NCI-H748 (cell line): ENCODE data around the gene CCDC124.
"Not testable (repeated sequence)": the region's sequence is repeated elsewhere in the genome, so short reads cannot be mapped to it uniquely, and the experiment has no call there.

Experiments used
- DNase-seq: peaks from one replicate; lab custom pipeline; 2025; ENCODE audit not compliant: unreplicated experiment; lab: John Stamatoyannopoulos, UW

Gene CCDC124, protein sequence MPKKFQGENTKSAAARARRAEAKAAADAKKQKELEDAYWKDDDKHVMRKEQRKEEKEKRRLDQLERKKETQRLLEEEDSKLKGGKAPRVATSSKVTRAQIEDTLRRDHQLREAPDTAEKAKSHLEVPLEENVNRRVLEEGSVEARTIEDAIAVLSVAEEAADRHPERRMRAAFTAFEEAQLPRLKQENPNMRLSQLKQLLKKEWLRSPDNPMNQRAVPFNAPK

DNA sequence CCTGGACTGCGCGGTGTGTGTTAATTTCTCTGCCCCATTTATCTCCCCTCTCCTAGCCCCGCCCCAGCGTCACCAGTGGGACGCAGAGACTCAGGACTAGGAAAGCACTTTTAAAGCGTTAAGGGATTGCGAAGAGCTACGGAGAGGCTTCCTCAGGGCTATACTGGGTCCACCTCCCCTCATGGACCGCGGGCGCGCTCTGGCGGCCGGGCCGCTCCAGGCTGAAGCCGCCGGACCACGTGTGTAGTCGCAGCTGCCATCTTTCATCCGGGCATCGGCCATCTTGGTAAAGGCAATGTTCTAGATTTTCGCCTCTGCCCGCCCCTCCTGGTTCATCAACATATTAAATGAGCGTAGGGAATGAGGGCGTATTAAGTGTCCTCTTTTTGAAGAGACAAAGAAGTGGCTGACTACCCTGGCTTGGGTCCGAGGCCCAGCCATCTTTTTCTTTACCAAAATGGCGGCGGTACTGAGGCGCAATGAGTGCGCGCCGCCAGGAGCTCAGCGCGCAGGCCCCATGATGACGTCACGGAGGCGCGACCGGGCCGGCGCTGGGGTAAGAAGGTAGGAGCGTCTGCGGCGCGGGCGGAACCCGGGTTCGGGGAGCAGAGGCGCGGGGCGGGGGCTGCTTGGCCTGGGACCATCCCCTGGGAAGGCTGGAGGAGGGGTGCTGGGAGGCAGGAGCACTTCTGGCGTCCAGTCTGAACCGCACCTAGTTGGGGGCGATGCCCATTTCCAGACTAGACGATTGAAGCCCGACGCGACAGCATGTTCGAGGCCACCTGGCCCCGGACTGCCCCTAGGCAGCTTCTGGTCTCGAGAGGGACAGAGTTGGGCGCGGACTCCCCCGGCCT lies at the start of gene CCDC124:
Gene CCDC124 (plus strand): TSS at position 531 of the 854 bp plus-strand sequence. CDS start 3,406 bp downstream, outside the sequence.
- peak; percentile 92 for DNase-seq

DNA sequence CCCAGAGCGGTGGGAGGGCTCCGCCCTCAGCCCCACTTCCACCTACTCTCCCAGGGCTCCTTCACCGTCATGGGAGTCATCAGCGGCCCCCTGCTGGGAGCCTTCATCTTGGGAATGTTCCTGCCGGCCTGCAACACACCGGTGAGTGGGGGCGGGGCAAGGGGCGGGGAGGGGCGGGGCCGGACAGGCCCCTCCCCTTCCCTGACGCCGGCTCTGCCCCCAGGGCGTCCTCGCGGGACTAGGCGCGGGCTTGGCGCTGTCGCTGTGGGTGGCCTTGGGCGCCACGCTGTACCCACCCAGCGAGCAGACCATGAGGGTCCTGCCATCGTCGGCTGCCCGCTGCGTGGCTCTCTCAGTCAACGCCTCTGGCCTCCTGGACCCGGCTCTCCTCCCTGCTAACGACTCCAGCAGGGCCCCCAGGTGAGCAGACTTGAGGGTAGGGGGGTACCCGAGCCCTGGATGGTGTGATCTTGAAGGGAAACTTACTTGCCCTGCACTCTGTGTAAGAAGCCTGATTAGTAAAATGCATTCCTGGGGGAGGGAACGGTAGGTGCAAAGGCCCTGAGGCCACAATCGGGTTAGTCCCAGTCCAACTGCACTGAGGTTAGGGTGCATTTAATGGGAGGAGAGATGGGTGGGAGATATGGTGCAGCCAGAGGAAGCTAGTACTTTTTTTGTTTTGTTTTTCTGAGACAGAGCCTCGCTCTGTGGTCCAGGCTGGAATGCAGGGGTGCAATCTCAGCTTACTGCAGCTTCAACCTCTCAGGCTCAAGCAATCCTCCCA lies 49.0 kb upstream of the CCDC124 start:
- no peak for DNase-seq

DNA sequence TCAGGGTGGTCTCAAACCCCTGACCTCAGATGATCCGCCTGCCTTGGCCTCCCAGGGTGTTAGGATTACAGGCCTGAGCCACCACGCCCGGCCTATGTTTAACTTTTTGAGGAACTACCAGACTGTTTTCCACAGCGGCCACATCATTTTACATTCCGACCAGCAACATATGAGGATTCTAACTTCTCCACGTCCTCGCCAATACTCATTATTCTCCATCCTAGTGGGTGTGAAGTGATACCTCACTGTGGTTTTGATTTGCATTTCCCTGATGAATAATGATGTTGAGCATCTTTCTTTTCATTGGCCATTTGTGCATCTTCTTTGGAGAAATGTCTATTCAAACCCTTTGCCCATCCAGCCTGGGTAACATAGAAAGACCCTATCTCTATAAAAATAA lies 46.3 kb upstream of the CCDC124 start:
- DNase-seq = no peak

DNA sequence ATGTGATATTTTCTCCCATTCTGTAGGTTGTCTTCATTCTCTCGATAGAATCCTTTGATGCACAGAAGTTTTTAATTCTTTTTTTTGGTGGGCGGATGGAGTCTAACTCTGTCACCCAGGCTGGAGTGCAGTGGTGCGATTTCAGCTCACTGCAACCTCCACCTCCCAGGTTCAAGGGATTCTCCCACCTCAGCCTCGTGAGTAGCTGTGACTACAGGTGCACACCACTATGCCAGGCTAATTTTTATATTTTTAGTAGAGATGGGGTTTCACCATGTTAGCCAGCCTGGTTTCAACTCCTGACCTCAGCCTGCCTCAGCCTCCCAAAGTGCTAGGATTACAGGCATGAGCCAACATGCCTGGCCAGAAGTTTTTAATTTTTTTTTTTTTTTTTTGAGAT lies 45.6 kb upstream of the CCDC124 start:
- not testable (repeated sequence) for DNase-seq

DNA sequence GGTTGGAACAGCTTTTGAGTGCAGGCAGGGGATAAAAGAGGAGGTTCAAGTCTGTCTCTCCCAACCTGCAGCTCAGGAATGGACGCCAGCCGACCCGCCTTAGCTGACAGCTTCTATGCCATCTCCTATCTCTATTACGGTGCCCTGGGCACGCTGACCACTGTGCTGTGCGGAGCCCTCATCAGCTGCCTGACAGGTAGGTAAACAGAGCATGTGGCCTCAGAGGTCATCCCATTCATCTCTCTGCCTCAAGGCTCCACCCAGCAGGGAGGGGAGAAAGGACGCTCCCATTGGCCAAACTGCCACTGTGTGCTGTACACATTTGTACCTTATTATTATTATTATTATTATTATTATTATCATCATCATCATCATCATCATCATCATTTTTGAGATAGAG lies 44.6 kb upstream of the CCDC124 start:
- DNase-seq = peak; percentile 11

DNA sequence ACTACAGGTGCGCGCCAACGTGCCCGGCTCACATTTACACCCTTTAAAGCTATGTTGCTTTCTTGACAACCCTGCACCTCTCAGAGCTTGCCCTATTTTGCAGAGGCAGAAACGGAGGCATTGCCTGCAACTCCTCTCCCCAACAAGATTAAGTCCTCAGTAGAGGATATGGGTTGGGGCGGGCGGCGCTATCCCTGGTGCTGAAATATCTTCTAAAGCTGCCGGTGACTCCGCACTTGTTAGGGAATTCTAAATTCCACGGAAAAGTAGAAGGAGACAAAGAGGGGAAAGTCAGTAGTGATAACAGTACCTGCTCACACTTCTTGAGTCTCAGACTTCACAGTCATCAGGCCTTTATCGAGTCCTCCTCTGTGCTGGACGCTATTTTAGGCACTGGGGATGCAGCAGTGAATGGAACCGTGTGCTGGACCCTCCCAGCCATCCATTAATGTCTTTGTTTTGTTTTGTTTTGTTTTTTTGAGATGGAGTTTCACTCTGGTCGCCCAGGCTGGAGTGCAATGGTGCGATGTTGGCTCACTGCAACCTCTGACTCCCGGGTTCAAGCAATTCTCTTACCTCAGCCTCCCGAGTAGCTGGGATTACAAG lies 43.1 kb upstream of the CCDC124 start:
- no peak for DNase-seq

DNA sequence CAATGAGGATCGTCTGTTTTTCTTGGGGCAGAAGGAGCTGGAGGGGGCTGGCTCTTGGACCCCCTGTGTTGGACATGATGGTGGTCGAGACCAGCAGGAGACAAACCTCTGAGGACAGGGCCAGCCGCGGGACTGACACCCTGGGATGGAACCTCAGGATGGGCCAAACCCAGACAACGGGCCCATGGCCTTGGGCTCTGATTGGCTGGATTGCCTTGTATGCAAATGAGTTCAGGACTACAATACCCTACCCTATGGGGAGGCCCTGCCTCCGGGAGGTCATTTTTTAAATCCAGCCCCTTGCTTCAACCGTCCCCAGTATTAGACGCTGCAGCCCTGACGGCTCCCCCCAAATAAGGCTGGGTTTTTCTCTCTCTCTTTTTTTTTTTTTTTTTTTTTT lies 39.0 kb upstream of the CCDC124 start:
- DNase-seq = no peak

DNA sequence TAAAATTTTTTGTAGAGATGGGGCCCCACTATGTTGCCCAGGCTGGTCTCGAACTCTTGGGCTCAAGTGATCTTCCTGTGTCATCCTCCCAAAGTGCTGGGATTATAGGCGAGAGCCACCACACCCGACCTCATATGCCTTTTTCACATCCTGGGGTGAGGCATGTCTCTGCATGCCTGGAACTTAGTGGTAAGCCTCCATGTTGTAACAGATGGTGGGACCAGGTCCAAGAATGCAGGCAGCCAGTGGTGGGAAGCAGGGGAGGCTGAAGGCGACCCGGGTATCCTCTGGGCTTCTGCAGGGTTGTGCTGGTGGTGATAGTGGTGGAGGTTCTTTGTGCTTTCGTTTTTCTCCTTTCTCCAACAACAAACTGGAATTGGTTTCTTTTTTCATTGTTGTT lies 30.1 kb upstream of the CCDC124 start:
- no peak for DNase-seq

DNA sequence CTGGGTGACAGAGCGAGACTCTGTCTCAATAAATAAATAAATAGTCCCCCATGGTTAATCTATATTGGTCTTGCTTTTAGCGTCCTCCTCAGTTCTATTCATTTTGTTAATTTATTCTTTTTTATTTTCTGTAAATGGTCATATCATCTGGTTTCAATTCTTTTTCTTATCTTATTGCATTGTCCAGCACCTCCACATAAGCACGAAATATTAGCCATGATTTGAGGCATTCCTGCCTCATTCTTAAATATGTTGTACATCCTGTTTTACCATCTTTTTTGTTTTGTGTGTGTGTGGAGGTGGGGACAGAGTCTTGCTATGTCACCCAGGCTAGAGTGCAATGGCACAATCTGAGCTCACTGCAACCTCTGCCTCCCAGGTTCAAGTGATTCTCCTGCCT lies 24.6 kb upstream of the CCDC124 start:
- no peak for DNase-seq

DNA sequence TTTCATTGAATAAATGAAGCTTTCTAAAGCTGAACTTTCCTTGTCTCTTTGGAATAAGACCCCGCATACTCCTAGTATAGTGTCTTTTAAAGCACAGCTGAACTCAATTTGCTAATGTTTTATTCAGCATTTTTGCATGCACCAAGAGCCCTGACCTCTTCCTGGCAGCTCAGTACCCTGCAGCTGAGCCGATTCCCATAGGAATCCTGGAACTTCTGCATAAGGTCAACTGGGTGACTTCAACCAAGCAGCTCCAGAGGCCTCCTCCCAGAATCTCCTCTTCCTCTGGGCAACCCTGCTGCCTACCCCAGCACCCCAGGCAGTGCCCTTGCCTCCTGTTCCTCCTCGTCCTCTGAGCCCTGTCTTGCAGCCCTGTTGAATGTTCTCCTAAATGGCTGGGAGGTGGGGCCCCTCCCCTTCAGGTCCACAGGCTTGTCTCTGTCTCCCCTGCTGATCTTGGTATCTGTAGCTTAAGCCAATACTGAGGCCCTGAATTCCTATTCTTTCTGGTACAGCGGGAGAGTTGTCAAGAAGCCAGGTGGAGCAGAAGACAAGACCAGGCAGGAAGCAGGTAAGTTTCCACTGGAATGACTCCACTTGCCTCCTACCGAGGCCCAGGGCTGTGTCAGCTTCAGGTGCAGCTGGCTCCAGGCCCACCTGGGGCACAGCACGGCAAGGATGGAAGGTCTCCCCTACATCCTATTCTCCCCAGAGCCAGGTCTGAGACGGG lies 23.6 kb upstream of the CCDC124 start:
- DNase-seq = no peak

DNA sequence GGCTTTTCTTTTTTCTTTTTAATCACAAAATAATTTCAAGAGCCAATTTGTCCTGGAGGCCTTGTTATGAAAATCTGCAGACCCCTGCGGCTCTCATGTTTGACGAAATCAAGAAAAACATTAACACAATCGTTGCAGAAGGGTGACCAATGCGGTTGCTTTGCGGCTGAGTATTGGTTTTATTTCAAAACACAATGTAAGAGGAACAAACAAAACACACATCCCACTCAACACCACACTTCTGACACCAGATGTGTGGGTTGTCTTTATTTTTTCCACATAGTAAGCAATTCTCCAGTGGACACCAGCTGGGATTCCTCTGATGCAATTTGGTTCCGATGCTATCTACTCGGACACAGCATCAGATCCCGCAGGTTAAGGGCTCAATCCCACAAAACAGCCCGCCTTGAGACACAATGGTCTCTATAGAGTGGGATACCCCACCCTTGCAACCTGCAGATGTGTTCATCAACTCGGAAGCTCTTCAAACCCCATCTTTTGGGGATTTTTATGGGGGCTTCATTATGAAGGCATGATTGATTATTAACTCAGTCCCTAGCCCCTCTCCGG lies 21.9 kb upstream of the CCDC124 start:
- DNase-seq = no peak

DNA sequence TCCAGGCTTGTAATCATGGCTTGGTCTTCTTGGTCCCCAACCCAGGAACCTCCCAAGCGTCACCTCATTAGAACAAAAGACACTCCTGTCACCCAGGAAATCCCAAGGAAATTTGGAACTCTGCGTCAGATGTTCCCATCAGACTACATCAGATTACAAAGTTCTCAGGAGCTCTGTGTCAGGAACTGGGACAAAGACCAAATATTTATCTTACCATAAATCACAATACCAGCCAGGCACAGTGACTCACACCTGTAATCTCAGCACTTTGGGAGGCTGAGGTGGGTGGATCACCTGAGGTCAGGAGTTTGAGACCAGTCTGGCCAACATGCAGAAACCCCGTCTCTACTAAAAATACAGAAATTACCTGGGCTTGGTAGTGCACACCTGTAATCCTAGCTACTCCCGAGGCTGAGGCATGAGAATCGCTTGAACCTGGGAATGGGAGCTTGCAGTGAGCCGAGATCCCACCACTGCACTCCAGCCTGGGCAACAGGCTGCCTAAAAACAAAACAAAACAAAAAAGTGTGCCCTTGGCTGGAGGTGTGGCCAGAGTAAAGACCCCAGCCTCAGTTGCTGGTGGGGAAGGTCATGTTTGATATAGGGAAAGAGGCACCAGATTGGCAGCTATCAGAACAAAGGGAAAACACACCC lies 16.7 kb upstream of the CCDC124 start:
- DNase-seq = peak; percentile 10

DNA sequence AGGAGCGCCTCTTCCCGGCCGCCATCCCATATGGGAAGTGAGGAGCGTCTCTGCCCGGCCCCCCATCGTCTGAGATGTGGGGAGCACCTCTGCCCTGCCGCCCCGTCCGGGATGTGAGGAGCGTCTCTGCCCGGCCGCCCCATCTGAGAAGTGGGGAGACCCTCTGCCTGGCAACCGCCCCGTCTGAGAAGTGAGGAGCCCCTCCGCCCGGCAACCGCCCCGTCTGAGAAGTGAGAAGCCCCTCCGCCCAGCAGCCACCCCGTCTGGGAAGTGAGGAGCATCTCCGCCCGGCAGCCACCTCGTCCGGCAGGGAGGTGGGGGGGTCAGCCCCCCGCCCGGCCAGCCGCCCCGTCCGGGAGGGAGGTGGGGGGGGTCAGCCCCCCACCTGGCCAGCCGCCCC lies 14.7 kb upstream of the CCDC124 start:
- DNase-seq = not testable (repeated sequence)

DNA sequence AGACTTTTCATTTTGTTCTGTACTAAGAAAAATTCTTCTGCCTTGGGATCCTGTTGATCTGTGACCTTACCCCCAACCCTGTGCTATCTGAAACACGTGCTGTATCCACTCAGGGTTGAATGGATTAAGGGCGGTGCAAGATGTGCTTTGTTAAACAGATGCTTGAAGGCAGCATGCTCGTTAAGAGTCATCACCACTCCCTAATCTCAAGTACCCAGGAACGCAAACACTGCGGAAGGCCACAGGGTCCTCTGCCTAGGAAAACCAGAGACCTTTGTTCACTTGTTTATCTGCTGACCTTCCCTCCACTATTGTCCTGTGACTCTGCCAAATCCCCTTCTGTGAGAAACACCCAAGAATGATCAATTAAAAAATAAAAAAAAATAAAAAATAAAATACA lies 13.7 kb upstream of the CCDC124 start:
- peak; percentile 46 for DNase-seq

DNA sequence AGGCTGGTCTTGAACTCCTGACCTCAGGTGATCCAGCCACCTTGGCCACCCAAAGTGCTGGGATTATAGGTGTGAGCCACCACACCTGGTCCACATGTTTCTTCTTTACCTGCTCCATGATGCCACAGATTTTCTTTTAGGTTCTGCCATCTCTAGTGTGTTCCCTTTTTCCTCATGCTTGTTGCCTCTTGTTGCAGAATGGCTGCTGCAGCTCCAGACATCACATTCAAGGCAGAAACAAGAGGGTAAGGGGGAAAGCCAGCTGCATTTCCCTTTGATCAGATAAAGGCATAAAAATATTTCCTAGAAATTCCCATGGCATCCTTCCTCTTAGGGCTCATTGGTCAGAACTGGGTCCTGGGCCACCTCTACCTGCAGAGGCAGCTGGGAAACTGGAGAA lies 12.3 kb upstream of the CCDC124 start:
- no peak for DNase-seq

DNA sequence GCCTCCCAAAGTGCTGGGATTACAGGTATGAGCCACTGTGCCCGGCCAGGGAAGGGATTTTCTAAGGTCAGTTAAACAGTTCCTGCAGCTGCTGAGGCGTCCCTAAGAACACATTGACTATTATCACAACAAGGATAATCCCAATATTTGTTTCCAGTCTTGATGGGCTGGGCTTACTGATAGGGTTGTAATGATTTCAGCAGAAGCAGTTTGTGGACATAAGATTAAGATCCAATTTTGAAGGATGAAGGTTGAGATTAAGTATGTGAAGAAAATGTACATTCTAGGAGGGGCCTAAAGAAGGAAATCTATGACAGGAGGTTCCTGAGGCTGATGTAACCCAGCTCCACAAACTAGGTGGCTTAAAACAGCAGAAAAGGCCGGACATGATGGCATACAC lies 10.7 kb upstream of the CCDC124 start:
- no peak for DNase-seq

DNA sequence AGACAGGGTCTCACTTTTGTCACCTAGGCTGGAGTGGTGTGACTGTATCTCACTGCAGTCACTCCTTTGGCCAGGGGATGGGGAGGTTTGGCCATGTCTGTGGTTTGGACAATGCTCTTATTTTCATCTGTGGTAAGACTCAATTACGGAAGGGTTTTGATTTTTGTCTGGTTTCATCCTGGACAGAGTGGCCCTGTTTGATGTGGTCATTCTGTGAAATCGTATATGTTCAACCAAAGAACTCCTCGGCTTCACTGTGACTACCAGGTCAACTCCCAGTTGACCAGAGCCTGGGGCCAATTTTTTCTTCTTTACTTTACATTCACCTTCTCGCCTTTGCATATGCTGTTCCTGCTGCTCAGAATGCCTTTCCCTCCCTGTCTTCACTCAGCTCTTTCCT lies 6.8 kb upstream of the CCDC124 start:
- DNase-seq = no peak

DNA sequence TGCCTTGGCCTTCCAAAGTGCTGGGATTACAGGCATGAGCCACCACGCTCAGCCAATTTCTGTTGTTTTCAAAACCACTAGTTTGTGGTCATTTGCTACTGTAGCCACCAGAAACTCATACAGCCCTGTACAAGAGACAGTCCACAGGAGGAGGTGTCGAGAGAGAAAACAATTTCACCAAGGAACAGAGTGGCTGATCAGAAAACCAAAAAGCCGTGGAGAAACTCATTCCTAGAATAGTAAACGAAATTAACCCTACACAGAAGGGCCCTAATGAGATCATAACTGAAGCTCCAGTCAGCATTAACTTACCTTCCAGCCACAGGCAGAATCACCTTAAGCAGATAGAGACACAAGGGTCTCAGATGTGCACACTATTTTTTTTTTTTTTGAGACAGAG lies 3.8 kb upstream of the CCDC124 start:
- DNase-seq = no peak

DNA sequence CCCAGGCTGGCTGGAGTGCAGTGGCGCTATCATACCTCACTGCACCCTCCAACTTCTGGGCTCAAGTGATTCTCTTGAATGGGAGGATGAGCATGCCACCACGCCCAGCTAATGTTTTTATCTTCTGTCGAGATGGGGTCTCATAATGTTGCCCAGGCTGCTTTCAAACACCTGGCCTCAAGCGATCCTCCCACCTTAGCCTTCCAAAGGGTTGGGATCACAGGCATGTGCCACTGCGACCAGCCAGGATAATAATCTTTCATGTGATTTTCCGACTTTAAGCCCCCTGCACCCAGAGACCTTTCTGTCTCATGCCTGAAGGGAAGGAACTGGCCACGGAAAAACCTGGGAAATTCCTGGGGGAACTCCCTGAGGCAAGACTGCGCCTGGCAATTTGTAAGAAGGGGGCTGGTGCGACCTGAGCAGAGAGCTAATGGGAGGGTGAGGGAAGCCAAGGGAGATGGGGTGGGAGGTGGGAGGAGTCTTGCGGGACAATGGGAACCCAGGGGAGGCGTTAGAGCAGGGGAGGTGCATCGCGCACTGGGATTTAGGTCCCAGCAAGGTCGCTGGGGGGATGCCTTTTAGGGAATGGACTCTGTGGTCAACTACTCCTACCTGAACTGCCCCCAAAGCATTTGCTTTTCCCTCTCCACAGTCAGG lies 1.2 kb upstream of the CCDC124 start:
- peak; percentile 54 for DNase-seq
